ENCODE measurements around the gene PHACTR1.

The PHACTR1 gene

DNA sequence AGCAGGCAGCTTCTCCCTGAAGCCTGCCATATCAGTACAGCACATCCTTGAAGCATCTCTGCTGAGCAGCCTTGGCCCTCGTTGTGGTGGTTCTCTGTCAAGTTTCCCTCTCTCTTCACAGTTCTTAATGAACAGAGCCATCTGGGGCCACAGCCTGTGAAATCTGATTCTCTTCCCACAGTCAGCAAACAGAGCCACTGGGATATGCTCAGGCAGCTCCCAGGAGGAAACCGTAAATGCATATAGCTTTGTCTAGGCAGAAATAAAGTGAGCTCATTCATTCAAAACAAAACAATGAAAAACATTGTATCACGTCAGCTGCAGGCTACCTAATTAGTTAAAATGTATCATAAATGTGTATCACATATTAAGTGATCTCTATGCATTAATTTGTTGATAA is 531.5 kb downstream of the PHACTR1 start:
- DNase-seq: no peak

DNA sequence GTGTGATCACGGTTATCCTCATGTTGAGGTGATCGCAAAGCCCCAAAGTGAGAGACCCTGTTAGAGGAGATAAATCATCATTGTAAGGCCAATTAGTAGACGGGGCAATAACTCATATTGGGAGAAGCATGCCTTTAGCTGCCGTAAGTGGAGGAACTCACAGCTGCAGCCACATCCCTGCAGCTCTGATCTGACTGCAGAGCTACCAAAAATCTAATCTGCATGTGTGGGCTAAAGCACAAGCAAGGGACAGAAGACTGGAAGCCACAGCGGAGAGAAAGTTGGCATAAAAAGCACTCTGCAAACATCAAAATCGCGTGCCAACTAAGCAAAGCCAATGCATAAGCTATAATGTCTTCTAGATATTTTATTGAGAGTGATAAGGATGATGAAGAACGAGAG is 532.0 kb downstream of the PHACTR1 start:
- DNase-seq: no peak

DNA sequence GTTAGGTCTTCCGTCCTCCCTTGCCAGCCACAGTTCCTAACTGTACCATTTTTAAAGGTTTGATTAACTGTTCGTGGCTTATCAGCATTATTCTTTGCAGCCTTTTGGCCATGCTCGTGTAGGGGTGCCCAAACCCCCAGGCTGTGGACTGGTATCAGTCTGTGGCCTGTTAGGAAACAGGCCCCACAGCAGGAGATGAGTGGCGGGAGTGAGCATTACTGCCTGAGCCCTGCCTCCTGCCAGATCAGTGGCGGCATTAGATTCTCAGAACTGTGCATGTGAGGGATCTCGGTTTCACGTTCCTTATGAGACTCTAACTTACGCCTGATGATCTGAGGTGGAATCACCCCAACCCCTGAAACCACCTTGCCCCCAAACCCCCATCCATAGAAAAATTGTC is 532.4 kb downstream of the PHACTR1 start:
- DNase-seq: no peak

DNA sequence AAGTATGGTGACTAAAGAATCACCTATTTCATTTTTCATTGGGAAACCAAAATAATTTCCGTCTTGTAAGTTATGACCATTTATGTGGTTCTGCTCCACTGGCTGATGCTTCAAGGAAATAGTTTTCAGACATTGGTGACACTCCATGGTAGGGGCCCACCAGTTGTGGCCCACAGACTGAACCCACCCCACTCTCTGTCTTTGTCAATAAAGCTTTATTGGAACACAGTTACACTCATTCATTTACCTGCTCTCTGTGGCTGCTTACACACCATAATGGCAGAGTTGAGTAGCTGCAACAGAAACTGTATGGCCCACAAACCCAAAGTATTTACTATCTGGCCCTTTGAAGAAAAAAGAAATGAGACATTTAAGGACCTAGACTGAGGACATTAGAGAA is 533.2 kb downstream of the PHACTR1 start:
- no peak for DNase-seq

DNA sequence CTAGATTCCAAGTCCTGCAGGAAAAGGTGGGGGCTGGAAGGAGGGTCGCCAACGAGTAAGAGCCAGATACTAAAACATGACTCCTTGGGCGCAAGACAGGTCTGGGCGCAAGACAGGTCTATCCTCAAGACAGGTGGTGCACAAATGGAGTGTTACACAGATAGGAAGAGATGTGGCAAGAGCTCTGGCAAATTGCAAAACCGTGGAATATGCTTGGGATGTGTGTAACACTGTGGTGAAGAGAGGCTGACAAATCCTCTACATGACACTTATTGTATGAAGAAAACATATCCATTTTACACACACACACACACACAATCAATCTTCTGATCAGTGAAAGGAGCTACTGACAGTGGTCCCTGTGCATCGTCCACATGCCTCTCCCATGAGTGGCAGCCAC is 534.1 kb downstream of the PHACTR1 start:
- DNase-seq: no peak

DNA sequence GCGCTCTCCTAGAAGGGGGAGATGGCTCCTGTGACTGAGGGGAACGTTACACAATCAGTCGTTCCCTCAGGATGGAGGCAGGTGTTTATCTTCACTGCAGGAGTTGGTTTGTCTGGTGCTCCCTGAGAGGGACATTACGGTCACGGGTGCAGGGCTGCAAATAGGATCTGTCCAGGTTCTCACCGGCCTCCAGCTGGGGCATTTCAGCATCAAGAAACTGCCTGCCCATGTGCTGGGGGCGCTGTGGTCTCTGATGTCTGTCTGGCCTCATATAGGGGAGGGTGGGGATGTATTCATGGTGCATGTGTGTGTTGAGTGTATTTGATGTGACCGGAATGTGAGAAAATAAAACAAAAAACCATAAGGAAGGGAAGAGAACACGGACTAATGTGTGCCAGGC is 534.7 kb downstream of the PHACTR1 start:
- no peak for DNase-seq

DNA sequence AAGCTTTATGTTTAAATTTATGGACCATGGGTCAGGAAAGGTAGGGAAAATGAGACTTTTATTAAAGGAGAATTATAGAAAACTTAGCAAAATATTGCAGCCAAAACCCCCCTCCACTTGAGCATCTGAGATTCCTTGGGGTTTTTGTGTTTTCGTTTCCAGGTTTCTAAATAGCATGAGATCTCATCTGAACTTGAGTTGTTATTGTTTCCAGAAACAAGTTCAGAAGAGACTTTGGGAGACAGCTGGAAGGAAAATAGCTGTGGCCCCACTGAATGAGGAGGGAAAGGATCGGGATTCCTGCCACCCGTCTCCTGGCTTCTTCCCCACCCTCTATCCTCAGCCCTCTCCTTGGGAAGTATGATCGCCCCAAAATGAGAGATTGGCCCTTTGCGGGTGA is 536.2 kb downstream of the PHACTR1 start:
- no peak for DNase-seq

DNA sequence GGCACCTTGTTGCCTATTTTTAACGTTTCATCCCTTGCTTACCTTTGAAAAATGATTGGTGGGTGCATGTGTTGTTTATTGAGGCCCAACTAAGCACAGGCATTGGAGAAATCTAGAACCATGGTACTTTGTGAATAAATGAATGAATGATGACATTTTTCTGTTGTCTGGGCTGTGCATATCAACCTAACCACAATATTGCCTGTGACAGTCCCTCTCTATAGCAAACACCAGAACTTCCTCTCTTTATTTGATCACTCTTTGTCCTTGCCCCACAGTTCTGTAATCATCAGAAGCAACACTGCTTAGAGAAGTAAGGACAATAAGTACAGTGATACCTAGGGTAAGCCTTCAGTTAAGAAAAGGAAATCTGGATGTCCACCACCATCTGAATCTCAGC is 536.7 kb downstream of the PHACTR1 start:
- no peak for DNase-seq

DNA sequence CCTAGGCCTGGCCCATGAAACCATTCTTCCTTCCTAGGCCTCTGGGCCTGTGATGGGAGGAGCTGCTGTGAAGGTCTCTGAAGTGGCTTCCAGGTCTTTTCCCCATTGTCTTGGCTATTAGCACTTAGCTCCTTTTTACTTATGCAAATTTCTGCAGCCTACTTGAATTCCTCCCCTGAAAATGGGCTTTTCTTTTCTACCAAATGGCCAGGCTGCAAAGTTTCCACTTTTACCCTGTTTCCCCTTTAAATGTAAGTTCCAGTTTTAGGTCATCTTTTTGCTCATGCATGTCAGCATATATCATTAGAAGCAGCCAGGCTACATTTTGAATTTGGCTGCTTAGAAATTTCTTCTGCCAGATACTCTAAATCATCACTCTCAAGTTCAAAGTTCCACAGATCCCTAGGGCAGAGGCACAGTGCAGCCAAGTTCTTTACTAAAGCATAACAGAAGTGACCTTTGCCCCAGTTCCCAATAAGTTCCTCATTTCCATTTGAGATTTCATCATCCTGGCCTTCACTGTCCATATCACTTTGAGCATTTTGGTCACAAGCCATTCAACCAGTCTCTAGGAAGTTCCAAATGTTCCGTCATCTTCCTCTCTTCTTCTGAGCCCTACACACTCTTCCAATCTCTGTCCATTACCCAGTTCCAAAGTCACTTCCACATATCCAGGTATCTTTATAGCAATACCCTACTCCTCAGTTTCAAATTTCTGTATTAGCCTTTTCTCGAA is 539.9 kb downstream of the PHACTR1 start:
- no peak for DNase-seq

DNA sequence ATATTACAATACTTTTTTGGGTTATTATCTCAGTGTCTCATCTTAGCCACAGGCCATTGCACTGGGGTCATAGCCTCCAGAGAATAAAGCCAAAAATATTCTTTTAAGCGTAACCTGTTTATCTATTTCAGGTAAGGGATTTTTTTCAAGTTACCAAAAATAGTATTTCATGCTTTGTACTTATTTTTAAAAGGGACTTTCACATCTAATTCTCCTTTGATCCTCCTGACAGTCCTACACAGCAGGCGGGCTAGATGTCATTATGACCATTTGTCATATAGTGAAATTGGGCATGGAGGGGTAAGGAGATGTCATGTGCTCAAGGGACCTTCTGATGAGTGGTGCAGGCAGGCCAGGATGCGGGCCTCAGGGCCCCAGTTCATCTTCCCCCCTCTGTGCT is 542.8 kb downstream of the PHACTR1 start:
- no peak for DNase-seq

DNA sequence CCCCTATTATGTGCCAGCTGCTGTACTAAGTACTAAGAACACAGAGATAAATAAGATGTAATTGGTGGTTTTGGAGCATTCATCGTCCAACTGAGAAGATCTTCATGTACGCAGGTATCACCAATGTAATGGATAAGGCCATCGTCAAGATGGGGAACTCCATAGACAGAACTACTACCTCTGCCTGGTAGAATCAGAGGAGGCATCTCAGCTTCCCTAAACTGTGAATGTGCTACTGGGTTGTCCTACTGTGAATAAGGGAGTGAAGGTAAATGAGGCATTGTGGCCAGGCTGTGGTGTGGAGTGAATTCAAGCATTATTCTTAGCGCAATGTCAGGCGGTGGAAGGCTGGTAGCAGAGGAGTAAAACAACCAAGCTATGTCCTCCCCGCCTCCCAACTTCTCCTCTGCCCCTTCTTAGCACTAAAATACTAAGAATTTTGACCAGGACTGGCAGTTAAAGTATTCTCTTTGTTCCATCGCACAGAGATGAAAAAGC is 543.6 kb downstream of the PHACTR1 start:
- no peak for DNase-seq

DNA sequence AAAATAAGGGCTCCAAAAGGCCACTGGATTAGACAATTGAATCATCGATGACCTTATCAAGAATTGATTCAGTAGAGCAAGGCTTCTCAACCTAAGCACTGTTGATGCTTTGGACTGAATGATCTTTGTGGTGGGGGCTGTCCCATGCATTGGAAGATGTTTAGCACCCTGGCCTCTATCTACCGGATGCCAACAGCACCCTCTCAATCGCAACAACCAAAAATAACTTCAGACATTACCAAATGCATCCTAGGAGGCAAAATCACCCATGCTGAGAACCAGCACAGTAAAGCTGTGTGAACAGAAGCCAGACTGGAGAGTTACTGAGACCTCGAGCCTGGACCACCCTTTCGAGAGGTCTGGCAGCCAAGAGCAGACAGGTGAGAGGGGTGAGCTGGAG is 544.3 kb downstream of the PHACTR1 start:
- DNase-seq: no peak

DNA sequence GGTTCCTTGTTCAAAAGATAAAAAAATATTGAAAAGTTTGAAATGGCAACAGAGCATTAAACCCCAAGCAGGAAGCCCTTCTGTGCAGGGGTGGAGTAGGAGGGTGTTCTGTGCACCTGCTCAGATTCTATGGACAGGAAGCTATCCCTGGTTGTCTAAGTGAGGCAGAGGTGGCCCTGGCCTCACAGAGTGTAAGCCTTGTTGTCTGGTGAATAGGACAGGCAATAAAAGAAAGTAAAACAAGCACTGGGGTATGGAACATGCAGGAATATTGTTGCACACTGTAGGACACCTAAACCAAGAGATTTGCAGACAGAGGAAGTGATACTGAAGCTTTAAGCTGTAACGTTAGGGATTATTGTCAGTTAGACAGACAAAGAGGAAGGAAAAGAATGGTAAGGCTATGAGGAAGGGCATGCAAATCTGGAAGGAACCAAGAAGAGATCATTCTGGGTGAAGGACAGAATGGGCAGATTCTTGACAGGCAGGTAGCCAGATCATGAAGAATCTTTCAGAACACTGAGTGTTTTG is 545.0 kb downstream of the PHACTR1 start:
- no peak for DNase-seq

DNA sequence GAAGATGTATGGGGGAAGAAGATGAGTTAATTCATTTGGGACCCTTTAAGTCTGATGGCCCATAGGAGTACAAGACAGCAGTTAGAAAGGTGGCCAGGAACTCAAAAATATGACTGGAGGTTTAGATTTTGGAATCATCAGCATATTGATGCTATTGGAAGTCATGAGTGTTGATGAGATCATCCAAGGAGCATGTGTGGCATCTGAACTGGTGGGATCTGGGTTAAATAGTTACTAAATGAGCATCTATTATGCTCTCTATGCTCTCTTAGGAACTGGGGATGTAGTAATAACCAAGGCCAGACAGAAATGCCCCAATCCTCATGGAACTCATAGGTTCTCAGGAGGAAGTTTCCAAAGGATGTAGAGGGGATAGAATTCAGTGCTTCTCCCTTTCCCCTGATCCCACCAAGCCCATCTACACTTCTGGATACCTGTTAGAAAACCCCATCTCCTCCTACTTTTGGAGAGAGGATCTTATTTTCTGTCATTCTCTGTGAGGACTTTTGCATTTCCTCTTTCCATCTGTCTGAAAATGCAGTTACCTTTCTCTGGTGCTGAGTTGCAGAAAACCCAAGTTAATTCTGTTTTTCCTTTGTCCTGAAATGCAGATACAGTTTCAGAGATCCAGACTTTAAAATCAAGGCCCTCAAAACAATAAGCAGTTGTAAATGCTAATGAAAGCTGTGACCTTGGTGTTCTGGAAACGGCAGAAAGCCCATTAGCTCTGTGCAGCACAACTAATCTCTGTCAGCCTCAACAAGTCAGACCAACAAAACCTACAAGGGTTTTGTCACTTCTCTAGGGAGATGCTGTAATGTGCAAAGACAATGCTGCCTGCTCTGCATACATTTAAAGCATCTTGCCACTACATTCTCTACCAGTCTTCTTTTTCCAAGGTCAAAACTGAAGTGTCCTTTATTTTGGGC is 546.0 kb downstream of the PHACTR1 start:
- no peak for DNase-seq

DNA sequence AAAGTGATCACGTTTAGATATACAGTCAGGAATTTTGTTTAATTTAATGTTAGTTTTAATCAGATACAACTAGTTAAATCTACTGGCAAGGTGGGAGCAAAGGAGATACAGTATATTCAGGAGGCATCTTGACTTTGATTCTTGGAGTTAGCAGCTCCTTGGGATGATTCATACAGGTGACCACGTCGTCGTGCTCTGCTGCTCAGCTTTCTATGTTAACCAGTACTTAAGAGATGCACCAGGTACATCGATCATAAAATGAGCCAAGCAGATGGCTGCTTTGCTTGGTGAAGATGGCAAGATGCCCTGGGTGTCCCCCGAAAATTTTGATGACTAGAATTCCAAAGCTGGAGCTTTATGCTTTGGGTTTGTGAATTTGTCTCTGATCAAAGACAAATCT is 547.1 kb downstream of the PHACTR1 start:
- DNase-seq: no peak

DNA sequence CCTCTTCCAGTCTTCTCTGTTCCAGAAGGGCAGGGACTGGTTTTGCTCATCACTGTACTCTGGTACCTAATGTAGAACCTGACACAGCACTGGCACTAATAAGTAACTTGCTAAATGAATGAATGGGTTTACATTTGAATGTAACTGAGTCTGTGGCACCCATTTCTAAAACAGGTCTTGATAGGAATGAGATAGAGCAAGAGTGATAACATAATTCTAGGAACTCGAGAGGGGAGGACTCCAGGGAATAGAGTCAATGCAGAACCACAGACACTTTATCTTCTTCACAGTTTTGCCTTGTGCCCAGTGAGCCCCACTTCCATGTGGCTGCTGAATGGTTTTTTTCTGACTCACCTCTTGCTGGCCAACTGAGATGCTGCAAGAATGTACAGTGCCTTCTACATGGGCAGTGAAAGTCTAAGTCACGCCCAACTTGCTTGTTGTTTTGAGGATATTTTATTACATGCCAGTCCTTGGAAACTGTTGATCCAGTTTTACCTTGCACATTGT is 550.6 kb downstream of the PHACTR1 start:
- DNase-seq: no peak

DNA sequence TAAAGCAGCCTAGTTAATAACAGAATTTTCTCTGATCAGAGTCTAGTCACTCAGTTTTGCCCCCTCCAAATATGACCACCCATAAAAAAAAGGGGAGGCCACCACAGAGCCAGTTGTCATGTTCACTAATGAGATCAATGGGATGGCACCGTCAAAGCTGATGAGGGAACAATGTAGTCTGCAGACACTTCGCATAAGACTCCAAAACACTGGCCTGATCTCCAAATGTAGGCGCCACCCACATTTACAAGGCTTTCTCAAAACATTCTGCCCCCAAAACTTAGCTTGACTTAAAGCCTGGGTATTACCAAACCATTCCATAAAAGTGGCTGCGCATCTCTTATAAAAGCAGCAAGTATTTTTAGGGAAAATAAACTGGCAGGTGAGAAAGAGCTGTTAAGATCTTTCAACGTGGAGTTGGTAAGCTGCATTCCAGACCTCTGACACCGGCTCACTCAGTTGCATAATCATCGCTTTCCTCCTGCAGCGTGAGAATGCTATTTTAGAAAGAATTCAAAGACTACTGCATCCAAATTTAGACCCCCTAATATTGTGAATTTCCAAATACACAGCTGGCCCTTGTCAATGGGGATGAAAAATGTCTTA is 552.4 kb downstream of the PHACTR1 start:
- no peak for DNase-seq

DNA sequence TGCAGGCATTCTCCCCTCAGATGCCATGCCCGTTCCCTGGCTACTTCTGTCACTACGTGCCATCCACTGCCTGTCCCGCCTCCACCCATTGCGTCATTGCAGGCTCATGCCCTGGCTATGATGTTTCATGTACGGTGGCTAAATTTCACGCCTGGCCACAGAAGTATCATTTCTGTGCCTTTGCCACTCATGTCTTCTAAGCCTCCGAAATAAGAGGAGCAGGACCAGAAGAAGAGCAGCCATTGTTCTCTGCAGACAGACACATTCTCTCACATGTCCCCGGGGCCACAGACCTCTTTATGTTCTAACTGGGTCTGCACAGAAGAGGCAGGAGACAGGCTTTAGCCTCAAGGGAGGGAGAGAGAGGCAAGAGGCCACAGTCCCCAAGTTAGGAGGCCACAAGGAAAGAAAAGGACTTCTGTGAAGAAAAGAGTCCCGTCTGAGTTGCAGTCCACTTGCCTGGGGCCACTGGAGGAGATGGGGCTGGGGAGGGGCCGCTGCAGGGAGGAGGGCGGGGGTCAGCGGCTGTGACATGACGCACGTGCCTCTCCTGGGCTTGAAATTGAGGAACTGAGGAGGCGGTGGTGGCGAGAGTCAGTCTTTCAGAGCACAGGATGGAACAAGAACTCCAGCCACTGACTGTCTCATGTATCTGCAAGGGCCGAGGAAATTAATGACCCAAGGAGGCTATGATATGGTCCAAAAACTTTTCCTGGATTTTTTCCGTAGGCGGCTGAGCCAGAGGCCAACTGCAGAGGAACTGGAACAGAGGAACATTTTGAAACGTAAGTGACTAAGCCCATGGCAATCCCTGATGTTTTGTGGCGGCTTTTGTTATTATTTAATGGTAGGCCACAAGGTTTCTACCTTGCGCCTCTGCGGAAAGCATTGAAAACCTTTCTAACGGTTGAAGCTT is 555.8 kb downstream of the PHACTR1 start:
- no peak for DNase-seq

DNA sequence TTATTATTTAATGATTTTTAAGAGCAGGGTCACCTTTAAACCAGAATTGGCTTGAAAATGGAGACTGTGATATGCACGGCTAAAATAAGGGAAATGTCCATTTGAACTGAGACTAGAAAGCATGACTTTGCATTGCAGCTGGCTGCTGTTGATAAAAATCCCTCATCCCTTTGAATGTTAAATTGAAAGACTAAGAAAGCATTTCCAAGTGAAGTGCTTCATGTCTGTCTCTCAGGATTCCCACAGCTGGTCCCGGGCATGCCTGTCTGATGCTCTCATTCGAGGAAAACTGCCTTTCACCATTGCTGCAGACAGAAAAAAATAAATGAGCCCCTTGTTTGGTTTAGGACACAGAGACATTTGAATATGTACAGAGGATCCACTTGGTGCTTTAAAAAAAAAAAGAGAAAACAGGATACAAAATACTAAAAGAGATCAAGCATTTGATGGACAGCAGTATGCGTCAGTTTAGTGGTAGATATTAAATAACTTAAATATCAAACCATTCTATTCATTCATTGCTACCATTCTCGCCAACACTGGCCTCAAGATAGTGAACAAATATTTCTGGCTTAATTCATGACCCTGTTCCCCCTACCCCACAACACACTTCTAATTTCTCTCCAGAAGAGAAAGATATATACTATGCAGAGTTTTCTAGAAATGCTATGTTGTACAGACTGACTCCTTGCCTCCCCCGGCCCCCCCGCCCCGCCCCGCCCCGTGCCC is 556.8 kb downstream of the PHACTR1 start:
- DNase-seq: no peak

DNA sequence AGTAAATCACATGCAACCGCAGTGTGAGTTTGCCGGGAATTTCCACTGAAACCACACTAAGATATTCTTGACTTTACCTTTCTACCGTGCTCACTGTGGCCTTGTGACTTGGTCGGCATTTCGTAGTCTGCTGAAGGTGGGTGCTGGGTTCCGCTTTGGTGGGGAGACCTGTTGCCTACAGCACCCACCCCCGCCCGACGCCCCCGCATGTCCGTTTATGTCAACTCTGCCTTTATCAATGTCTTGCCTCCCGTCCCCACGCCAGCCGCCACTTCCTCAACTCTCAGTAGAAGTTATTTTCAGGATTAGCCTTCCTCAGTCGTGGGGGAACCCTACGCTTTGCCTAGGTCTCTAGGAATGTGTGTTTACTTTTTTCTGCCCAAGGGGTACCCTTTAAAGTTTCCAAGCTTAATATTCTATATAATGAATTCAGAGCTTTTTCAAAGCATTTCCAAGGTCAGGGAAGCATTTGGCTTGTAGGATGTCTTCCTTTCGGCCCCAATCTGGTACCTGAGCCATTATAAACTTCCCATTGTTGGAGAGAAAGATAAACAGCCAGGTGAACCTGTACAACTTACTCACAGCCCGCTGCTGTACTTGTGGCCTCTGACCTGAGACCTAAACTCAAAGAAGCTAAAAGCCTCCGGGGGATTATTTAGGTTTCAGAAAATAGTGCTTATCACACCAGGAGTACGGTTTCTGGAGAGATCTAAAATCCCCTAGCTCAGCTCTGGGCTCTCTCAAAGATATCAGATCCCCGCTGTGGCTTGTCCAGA is 557.6 kb downstream of the PHACTR1 start:
- DNase-seq: peak; percentile 73

Measured in stimulated activated CD4-positive, alpha-beta T cell treated with anti-CD3 and anti-CD28 coated beads, Interleukin-15, amount 100 ng/mL, for 24 hours (primary cell).